ENCODE measurements around the gene DLG3. TPM values are rescaled to one million over a fixed set of nuclear protein-coding genes. Genes with fewer than 3 reads are reported as not detected.

The DLG3 gene
- total RNA-seq, 2 experiments from 2014 or later: 6.6 to 9.0 TPM

GRCh38 chrX:70411475-70411874, 33.2 kb upstream of the DLG3 start:
- H3K27me3 Mint-ChIP-seq: no peaks in the 10 kb centered on the region
- CTCF ChIA-PET: no interaction called here
- no peak overlapping the region for H3K4me3 Mint-ChIP-seq
- no peak overlapping the region for H3K27ac Mint-ChIP-seq
- H3K9me3 Mint-ChIP-seq: no peaks in the 10 kb centered on the region
- H3K36me3 ChIP-seq (ENCODE audit: insufficient read depth, low read length): no peaks in the 10 kb centered on the region
- no peaks in the 10 kb centered on the region for H3K27me3 ChIP-seq (ENCODE audit: control insufficient read depth in 1 of 2, insufficient read depth in 2 of 2, low read length in 2 of 2)
- DNase-seq: no peak
- no peaks in the 10 kb centered on the region for H3K4me1 Mint-ChIP-seq (ENCODE audit: low read depth)
- no peak overlapping the region for H3K27ac ChIP-seq (ENCODE audit: low read depth in 1 of 2, low read length in 2 of 2)
- no peak for ATAC-seq (ENCODE audit: poor library complexity)
- no peaks in the 10 kb centered on the region for H3K9me3 ChIP-seq (ENCODE audit: control insufficient read depth in 1 of 2, insufficient read depth in 1 of 2, low read length in 2 of 2)
- H3K4me3 ChIP-seq (ENCODE audit: low read length): no peak overlapping the region
- TF ChIP-seq, protein P1, sequence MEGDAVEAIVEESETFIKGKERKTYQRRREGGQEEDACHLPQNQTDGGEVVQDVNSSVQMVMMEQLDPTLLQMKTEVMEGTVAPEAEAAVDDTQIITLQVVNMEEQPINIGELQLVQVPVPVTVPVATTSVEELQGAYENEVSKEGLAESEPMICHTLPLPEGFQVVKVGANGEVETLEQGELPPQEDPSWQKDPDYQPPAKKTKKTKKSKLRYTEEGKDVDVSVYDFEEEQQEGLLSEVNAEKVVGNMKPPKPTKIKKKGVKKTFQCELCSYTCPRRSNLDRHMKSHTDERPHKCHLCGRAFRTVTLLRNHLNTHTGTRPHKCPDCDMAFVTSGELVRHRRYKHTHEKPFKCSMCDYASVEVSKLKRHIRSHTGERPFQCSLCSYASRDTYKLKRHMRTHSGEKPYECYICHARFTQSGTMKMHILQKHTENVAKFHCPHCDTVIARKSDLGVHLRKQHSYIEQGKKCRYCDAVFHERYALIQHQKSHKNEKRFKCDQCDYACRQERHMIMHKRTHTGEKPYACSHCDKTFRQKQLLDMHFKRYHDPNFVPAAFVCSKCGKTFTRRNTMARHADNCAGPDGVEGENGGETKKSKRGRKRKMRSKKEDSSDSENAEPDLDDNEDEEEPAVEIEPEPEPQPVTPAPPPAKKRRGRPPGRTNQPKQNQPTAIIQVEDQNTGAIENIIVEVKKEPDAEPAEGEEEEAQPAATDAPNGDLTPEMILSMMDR (IDR thresholded peaks at IDR 0.05): no peak
- POLR2A ChIA-PET: interaction anchor here (1.0 kb wide), 1 partner anchor 19 kb away, joined by 3 read pairs; no protein-coding TSS in a partner anchor
- H3K36me3 Mint-ChIP-seq (ENCODE audit: low read depth): no peaks in the 10 kb centered on the region
- intact Hi-C loops (cut with DNase I, micrococcal nuclease): no loop called here
- no peaks in the 10 kb centered on the region for H3K4me1 ChIP-seq (ENCODE audit: insufficient read depth, low read length)

DNA sequence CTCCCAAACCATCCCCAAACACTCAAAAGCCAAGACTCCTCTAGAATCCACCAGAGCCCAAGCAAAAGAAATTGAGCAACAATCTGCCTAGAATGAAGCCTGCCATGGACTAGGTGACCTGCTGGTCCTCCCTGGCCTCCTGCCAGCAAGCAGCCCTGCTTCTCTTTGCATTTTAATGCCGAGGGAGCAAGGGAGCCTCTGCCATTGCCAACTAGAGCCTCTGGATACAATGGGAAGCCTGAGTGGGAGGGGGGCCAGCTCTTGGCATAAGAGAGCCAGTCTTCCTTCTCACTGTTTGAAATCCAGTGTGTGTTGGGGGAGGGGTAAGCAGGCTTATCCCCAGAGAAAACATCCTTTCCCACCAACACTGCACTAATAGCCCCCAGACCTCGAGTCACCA, 23.0 kb upstream of the DLG3 start:
- ChIA-PET CTCF (no interaction called here), POLR2A (no interaction called here)
- Histone ChIP-seq H3K9me3 (ENCODE audit: control insufficient read depth in 1 of 2, insufficient read depth in 1 of 2, low read length in 2 of 2) (no peaks in the 10 kb centered on the region), H3K4me1 (ENCODE audit: insufficient read depth, low read length) (no peaks in the 10 kb centered on the region), H3K27me3 (ENCODE audit: control insufficient read depth in 1 of 2, insufficient read depth in 2 of 2, low read length in 2 of 2) (no peaks in the 10 kb centered on the region), H3K36me3 (ENCODE audit: insufficient read depth, low read length) (no peaks in the 10 kb centered on the region), H3K4me3 (ENCODE audit: low read length) (no peak overlapping the region), H3K27ac (ENCODE audit: low read depth in 1 of 2, low read length in 2 of 2) (no peak overlapping the region)
- ATAC-seq (ENCODE audit: poor library complexity) (no peak), DNase-seq (no peak)
- TF ChIP-seq, protein P1 (IDR thresholded peaks at IDR 0.05): no peak
- Mint-ChIP-seq H3K36me3 (ENCODE audit: low read depth) (no peaks in the 10 kb centered on the region), H3K4me3 (no peak overlapping the region), H3K4me1 (ENCODE audit: low read depth) (no peaks in the 10 kb centered on the region), H3K27me3 (no peaks in the 10 kb centered on the region), H3K27ac (no peak overlapping the region), H3K9me3 (no peaks in the 10 kb centered on the region)
- intact Hi-C loops (cut with DNase I, micrococcal nuclease): no loop called here

- Histone ChIP-seq H3K27ac (ENCODE audit: low read depth in 1 of 2, low read length in 2 of 2) (no peak within 1 kb of the TSS), H3K4me1 (ENCODE audit: insufficient read depth, low read length) (no peaks in the 10 kb centered on the region), H3K36me3 (ENCODE audit: insufficient read depth, low read length) (no peaks in the 10 kb centered on the region), H3K27me3 (ENCODE audit: control insufficient read depth in 1 of 2, insufficient read depth in 2 of 2, low read length in 2 of 2) (no peaks in the 10 kb centered on the region), H3K9me3 (ENCODE audit: control insufficient read depth in 1 of 2, insufficient read depth in 1 of 2, low read length in 2 of 2) (no peaks in the 10 kb centered on the region), H3K4me3 (ENCODE audit: low read length) (no peak within 1 kb of the TSS)
- no peak for DNase-seq
- intact Hi-C loops (cut with DNase I, micrococcal nuclease): no loop called here
- no peaks in the 10 kb centered on the region for H3K27me3 Mint-ChIP-seq
- H3K4me3 Mint-ChIP-seq: no peak within 1 kb of the TSS
- TF ChIP-seq, protein P1 (IDR thresholded peaks at IDR 0.05): no peak
- no peaks in the 10 kb centered on the region for H3K9me3 Mint-ChIP-seq
- no peak for ATAC-seq (ENCODE audit: poor library complexity)
- ChIA-PET POLR2A (interaction anchor here (1.5 kb wide), 1 partner anchor 24 kb away, joined by 5 read pairs; no protein-coding TSS in a partner anchor), CTCF (interaction anchor here (2.0 kb wide), 1 partner anchor 11 kb away, joined by 7 read pairs; no protein-coding TSS in a partner anchor)
- H3K27ac Mint-ChIP-seq: no peak within 1 kb of the TSS
- no peaks in the 10 kb centered on the region for H3K36me3 Mint-ChIP-seq (ENCODE audit: low read depth)
- no peaks in the 10 kb centered on the region for H3K4me1 Mint-ChIP-seq (ENCODE audit: low read depth)
Measured at GRCh38 chrX:70422851-70423341, 21.7 kb upstream of the DLG3 start, which contains the start of gene GDPD2. Gene GDPD2, plus strand, starts transcription at chrX:70423314. Its CDS starts 1,671 bp downstream, at chrX:70424985.
